ENCODE measurements around the gene PHF20. TPM values are rescaled to one million over a fixed set of nuclear protein-coding genes. Genes with fewer than 3 reads are reported as not detected.
"Not testable (repeated sequence)": the region's sequence is repeated elsewhere in the genome, so short reads cannot be mapped to it uniquely, and the experiment has no call there.

The PHF20 gene
- total RNA-seq, 4 donors from 2014 or later: 13.6 to 33.2 (median 16.6) TPM

DNA sequence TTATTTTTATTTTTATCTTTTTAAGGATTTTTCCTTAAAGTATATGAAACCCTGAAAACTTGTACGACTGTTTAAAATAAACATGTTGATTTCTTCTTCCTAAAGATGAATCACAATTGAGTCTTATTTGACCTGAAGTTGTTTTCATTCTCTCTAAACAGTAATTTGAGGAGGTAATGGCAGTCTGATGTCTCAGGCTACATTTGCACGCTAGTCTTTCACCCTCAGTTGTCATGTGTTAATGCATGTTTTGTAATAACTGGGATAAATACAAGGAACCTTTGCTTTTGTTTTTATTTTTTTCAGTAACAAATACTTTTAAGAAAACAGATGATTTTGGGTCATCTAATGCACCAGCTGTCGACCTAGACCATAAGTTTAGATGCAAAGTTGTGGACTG, 127.2 kb downstream of the PHF20 start:
- intact Hi-C loops (cut with DNase I): no loop called here
- DNase-seq: no peak
- WGBS, 2 donors: 77 to 83% methylated on average over 3 of the region's 3 CpGs
- no peak overlapping the region for H3K27ac ChIP-seq
- no peaks in the 10 kb centered on the region for H3K9me3 ChIP-seq
- H3K36me3 ChIP-seq: peaks cover 0 to 51% (median 0%) of the 10 kb centered on the region in 3 donors
- H3K4me1 ChIP-seq: peaks cover 0 to 4% (median 0%) of the 10 kb centered on the region in 3 donors
- no peaks in the 10 kb centered on the region for H3K27me3 ChIP-seq
- TF ChIP-seq, protein P1, sequence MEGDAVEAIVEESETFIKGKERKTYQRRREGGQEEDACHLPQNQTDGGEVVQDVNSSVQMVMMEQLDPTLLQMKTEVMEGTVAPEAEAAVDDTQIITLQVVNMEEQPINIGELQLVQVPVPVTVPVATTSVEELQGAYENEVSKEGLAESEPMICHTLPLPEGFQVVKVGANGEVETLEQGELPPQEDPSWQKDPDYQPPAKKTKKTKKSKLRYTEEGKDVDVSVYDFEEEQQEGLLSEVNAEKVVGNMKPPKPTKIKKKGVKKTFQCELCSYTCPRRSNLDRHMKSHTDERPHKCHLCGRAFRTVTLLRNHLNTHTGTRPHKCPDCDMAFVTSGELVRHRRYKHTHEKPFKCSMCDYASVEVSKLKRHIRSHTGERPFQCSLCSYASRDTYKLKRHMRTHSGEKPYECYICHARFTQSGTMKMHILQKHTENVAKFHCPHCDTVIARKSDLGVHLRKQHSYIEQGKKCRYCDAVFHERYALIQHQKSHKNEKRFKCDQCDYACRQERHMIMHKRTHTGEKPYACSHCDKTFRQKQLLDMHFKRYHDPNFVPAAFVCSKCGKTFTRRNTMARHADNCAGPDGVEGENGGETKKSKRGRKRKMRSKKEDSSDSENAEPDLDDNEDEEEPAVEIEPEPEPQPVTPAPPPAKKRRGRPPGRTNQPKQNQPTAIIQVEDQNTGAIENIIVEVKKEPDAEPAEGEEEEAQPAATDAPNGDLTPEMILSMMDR (IDR thresholded peaks at IDR 0.05): no peak
- TF ChIP-seq POLR2A (IDR thresholded peaks at IDR 0.05): no peak
- H3K4me3 ChIP-seq: no peak overlapping the region

DNA sequence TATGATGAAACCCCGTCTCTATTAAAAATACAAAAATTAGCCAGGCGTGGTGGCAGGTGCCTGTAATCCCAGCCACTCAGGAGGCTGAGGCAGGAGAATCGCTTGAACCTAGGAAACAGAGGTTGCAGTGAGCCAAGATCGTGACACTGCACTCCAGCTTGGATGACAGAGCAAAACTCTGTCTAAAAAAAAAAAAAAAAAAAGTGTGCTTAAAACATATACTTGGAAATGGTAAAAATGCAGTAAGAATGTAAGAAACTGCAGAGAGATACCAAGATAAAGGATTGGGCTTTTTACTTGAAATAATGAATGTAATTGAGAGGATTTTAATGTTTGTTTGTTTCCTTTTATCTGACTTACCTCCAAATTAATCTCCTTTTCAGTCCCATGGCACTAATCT, 129.4 kb downstream of the PHF20 start:
- H3K36me3 ChIP-seq: peaks cover 0 to 50% (median 6%) of the 10 kb centered on the region in 3 donors
- H3K4me1 ChIP-seq; H3K9me3 ChIP-seq; H3K4me3 ChIP-seq; DNase-seq; intact Hi-C loops (cut with DNase I); H3K27me3 ChIP-seq; H3K27ac ChIP-seq: not testable (repeated sequence)
- WGBS, 2 donors: 83 to 100% methylated on average over 1 to 4 of the region's 4 CpGs

DNA sequence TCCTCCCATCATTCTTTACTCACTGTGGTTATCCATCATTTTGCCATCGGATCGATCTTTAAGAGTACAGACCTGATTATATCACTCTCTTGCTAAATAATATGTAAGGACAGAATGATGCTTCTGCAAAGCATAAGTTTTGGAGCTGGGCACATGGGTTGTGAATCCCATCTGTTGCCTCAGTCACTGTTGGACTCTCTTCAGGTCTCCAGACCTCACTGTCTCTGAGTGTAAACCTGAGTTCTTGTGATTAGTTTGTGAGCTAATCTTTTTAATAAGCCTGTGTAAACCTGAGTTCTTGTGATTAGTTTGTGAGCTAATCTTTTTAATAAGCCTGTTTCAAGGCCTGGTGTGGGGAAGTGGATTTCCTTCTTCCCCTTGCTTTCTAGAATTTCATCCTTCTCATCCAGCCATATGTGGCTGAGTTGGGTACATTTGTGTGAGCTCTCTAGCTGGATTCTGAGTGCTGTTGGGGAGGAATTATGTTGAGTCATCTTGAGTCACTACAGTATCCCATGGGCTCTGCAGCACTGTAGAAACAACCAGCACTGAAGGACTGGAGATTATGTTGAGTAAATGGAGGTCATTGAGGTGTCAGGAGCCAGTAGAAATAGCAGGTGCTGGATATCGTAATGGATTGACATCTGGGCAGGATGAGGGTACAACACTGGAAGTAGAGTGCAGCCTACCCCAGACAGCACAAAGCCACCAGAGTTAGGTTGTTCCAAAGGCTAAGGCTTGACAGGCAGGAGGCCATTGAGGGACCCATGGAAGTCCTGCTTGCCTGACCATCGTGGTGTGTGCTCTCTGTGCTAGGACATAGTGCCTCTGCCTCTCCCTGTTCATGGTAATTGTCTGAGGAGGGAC, 130.1 kb downstream of the PHF20 start:
- TF ChIP-seq, protein P1 (IDR thresholded peaks at IDR 0.05): no peak
- no peak for TF ChIP-seq POLR2A (IDR thresholded peaks at IDR 0.05)
- Histone ChIP-seq H3K27ac (no peak overlapping the region), H3K4me3 (no peak overlapping the region), H3K9me3 (no peaks in the 10 kb centered on the region), H3K36me3 (peaks cover 0 to 50% (median 6%) of the 10 kb centered on the region in 3 donors), H3K4me1 (peaks cover 0 to 4% (median 0%) of the 10 kb centered on the region in 3 donors), H3K27me3 (no peaks in the 10 kb centered on the region)
- WGBS, 2 donors: 90 to 93% methylated on average over 4 of the region's 4 CpGs
- intact Hi-C loops (cut with DNase I): no loop called here
- no peak for DNase-seq

DNA sequence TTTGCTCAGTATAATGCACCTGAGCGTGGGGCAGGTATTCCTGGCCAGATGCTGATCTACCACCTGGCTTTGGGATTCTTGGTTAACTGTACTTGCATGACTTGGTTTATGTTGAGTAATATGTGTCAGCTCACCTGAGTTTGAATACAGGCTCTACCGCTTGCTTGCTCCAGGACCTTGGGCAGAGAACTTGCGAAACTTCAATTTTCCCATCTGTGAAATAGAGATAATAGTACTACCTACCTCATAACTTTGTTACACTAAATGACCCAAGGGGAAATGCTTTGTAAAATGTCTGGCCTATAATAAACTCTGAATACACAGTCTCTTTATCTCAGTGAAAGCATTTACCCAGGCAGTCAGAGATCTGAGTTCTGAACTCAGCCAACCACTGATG, 130.7 kb downstream of the PHF20 start:
- peaks cover 0 to 4% (median 0%) of the 10 kb centered on the region in 3 donors for H3K4me1 ChIP-seq
- intact Hi-C loops (cut with DNase I): no loop called here
- no peak for TF ChIP-seq POLR2A (IDR thresholded peaks at IDR 0.05)
- TF ChIP-seq, protein P1 (IDR thresholded peaks at IDR 0.05): no peak
- no peaks in the 10 kb centered on the region for H3K9me3 ChIP-seq
- H3K27me3 ChIP-seq: no peaks in the 10 kb centered on the region
- 87 to 92% methylated on average over 3 of the region's 3 CpGs for WGBS, 2 donors
- no peak for DNase-seq
- H3K36me3 ChIP-seq: peaks cover 0 to 55% (median 6%) of the 10 kb centered on the region in 3 donors
- no peak overlapping the region for H3K27ac ChIP-seq
- H3K4me3 ChIP-seq: no peak overlapping the region

DNA sequence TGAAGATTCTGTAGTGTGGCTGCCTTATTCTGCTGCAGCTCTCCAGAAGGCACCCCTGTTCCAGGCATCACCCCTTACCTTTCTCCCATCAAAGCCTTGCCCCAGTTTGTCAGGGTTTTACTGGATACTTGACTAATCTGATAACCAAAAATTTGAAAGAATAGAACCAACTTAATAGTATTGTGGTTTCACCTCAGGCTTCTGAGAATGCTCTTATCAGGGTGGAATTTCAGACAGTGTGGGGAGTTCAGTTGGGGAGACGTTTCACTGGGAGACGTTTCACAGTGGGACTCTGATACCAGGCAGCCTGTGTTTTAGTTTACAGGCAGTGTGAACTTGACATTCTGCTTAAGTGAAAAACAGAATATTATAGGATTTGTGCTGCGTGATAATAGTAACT, 132.0 kb downstream of the PHF20 start:
- DNase-seq: no peak
- Histone ChIP-seq H3K9me3 (no peaks in the 10 kb centered on the region), H3K36me3 (peaks cover 0 to 56% (median 6%) of the 10 kb centered on the region in 3 donors), H3K27me3 (no peaks in the 10 kb centered on the region), H3K4me3 (no peak overlapping the region), H3K4me1 (peaks cover 0 to 4% (median 0%) of the 10 kb centered on the region in 3 donors), H3K27ac (no peak overlapping the region)
- no peak for TF ChIP-seq POLR2A (IDR thresholded peaks at IDR 0.05)
- intact Hi-C loops (cut with DNase I): no loop called here
- 85 to 97% methylated on average over 3 of the region's 3 CpGs for WGBS, 2 donors

DNA sequence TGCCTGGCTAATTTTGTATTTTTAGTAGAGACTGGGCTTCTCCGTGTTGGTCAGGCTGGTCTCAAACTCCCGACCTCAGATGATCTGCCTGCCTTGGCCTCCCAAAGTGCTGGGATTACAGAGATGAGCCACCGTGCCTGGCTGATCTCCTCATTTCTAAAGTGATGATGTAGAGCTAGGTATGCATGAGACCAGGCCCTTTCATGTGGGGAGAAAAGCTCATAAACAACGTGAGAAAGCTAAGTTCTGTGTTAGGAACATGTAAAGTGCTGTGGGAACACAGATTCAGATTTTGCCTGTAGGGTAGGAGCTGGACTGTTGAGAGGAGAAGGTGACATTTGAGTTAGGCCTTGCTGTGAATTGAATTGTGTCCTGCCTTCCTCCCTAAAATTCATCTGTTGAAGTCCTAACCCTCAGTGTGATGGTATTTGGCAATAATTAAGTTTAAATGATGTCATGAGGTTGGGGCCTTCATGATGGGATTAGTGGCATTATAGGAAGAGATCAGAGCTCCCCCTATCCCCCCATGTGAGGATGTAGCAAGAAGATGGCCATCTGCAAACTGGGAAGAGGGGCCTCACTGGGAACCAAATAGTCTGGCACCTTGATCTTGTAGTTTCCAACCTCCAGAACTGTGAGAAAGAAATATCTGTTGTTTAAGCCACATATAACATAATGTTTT, 133.3 kb downstream of the PHF20 start:
- no peak for DNase-seq
- no peak overlapping the region for H3K27ac ChIP-seq
- peaks cover 0 to 4% (median 0%) of the 10 kb centered on the region in 3 donors for H3K4me1 ChIP-seq
- H3K4me3 ChIP-seq: no peak overlapping the region
- H3K27me3 ChIP-seq: no peaks in the 10 kb centered on the region
- peaks cover 0 to 53% (median 6%) of the 10 kb centered on the region in 3 donors for H3K36me3 ChIP-seq
- intact Hi-C loops (cut with DNase I): no loop called here
- no peak for TF ChIP-seq POLR2A (IDR thresholded peaks at IDR 0.05)
- TF ChIP-seq, protein P1 (IDR thresholded peaks at IDR 0.05): no peak
- WGBS, 2 donors: 71 to 100% methylated on average over 3 to 4 of the region's 4 CpGs
- no peaks in the 10 kb centered on the region for H3K9me3 ChIP-seq

All from esophagus squamous epithelium (tissue), 5 donors.